ENCODE data around the gene RSPRY1.

- TF ChIP-seq EZH2phosphoT487 (IDR thresholded peaks at IDR 0.05; ENCODE audit: insufficient read depth, low read depth) (no peak), EZH2 (IDR thresholded peaks at IDR 0.05; ENCODE audit: insufficient read depth, poor library complexity, severe bottlenecking) (no peak)
Measured at GRCh38 chr16:57256601-57257395, 70.7 kb downstream of the RSPRY1 start.

All from GM23248 (cell line).